Smooth muscle cell of the pulmonary artery (primary cell): ENCODE results near the gene GPAT3. TPM values are rescaled to one million over a fixed set of nuclear protein-coding genes. Genes with fewer than 3 reads are reported as not detected.

Experiments
- total RNA-seq: library from RNA; depleted of rRNA; stranded (reverse); fragments of >200 nt; gene quantifications from 2 replicates; pipeline ENCODE4 v1.2.3, GENCODE V29; 2014

The GPAT3 gene
- 0.72 and 14.1 TPM in 2 replicates for total RNA-seq

GRCh38 chr4:83535520-83536361 lies at the start of gene GPAT3:
GPAT3 (plus strand) TSS chr4:83536108; CDS start chr4:83536623, 515 bp downstream.

Other genes starting within 250 kb of the GPAT3 start
- gene HPSE, start 201.3 kb upstream of the GPAT3 start, total RNA-seq, result 0.13 and 0.33 TPM in 2 replicates
- 13.1 and 13.9 TPM in 2 replicates for gene HELQ, start 80.3 kb upstream of the GPAT3 start, total RNA-seq
- gene MRPS18C, start 80.0 kb upstream of the GPAT3 start, total RNA-seq, result 9.7 and 15.1 TPM in 2 replicates
- 14.3 and 17.8 TPM in 2 replicates for gene ABRAXAS1, start 51.0 kb upstream of the GPAT3 start, total RNA-seq